COLO829 (cell line): Measurements from ENCODE around the gene TBR1.

Source experiments
- DNase-seq: peaks from one replicate; pipeline ENCODE4 v3.0.0; 2012; ENCODE audit warnings: low spot score

TBR1 gene

GRCh38 chr2:161415034-161415986 lies 787 bp upstream of the TBR1 start:
- no peak for DNase-seq

- DNase-seq = no peak
Measured at GRCh38 chr2:161416708-161417437, 776 bp downstream of the TBR1 start.

GRCh38 chr2:161417438-161418274 lies 1.6 kb downstream of the TBR1 start:
- no peak for DNase-seq

- DNase-seq = no peak
Measured at GRCh38 chr2:161418275-161418714, 2.2 kb downstream of the TBR1 start.

- no peak for DNase-seq
Measured at GRCh38 chr2:161418715-161419637, 2.9 kb downstream of the TBR1 start.

GRCh38 chr2:161419638-161420190 lies 3.6 kb downstream of the TBR1 start:
- no peak for DNase-seq

GRCh38 chr2:161420406-161421074 lies 4.4 kb downstream of the TBR1 start:
- no peak for DNase-seq

GRCh38 chr2:161421686-161422085 lies 5.6 kb downstream of the TBR1 start:
- DNase-seq = no peak

GRCh38 chr2:161422816-161423403 lies 6.8 kb downstream of the TBR1 start:
- no peak for DNase-seq

GRCh38 chr2:161423421-161424393 lies 7.6 kb downstream of the TBR1 start:
- no peak for DNase-seq

- no peak for DNase-seq
Measured at GRCh38 chr2:161424394-161424769, 8.3 kb downstream of the TBR1 start.

GRCh38 chr2:161424891-161425727 lies 9.0 kb downstream of the TBR1 start:
- DNase-seq = no peak

GRCh38 chr2:161425728-161426454 lies 9.8 kb downstream of the TBR1 start:
- no peak for DNase-seq

- no peak for DNase-seq
Measured at GRCh38 chr2:161426455-161426921, 10.4 kb downstream of the TBR1 start.

GRCh38 chr2:161426922-161427663 lies 11.0 kb downstream of the TBR1 start:
- DNase-seq = no peak
